Fibroblast of skin of left biceps (primary cell): ENCODE data around the gene SEMA5A.

Experiments
- DNase-seq, 2 experiments: peaks; one replicate each; pipeline ENCODE4 v3.0.0-alpha.2; 2013; ENCODE audit warnings: low read depth in 2 of 2

The SEMA5A gene

GRCh38 chr5:9212605-9213004 lies 333.3 kb downstream of the SEMA5A start:
- no peak for DNase-seq

- DNase-seq: no peak
Measured at GRCh38 chr5:9209846-9210492, 335.9 kb downstream of the SEMA5A start.

DNA sequence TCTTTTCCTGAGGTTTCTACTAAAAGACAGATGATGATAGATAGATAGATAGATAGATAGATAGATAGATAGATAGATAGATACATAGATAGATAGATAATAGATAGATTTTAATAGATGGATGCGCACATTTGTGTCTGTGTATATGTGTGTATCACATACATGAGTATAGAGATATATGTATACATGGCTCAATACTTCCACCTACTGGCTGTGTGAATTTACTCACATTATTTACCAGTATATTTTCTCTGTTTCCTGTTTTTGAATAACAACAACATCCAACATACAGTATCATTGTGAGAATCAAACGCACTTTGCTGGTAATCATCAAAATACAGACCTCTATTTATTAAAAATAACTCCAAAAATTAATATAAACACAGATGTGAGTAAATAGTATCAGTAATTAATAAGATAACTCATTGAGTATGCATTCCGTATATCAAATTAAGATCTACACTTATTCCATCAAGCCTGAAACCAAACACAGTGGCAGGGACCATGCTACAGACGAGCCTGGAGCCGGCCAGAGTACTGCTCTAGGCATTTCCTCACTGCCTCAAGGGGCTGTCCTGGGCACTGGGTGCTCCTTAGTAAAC lies 338.0 kb downstream of the SEMA5A start:
- no peak for DNase-seq

- no peak for DNase-seq
Measured at GRCh38 chr5:9202636-9203035, 343.2 kb downstream of the SEMA5A start.

DNA sequence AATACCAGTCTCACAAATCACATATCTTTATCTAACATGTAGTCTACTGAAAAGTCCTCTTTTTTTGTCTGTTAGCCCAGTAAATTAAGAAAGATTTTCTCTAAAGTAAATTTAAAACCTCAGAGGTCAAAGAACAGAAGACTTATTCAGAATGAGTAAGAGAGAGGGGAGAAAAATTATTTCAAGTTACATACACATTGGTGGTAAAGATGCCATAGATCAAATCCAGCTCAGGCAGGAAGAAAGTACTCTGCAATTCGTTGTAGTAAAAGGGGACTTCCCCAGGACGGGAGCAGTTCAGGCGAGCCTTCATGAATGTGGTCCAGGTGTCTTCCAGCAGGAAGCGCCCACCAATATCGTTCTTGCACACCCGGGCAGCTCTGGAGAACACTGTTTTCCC lies 344.1 kb downstream of the SEMA5A start:
- no peak for DNase-seq

- no peak for DNase-seq
Measured at GRCh38 chr5:9201011-9201410, 344.9 kb downstream of the SEMA5A start.

DNA sequence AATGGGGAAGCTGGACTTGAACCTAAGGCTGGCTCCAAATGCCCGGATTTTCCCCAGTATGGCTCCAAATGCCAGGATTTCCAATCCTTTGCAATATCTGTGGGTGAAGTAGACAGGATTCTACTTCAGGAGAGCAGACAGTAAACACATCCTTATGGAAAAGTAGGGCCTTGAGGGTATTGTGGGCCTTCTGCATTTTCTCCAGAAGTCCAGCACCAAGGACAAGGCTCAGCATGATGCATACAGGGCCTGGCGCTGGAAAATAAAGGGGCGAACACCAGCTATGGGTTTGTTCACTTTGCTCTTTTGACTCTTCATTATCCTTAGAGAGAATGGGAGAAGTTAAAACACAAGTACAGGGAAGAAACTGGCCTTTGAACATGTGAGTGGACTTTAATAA lies 347.5 kb downstream of the SEMA5A start:
- DNase-seq: no peak

GRCh38 chr5:9197881-9198260 lies 348.0 kb downstream of the SEMA5A start:
- no peak for DNase-seq

GRCh38 chr5:9196403-9197227 lies 349.3 kb downstream of the SEMA5A start:
- no peak for DNase-seq

- peak; percentile 42 for DNase-seq
Measured at GRCh38 chr5:9194509-9194908, 351.4 kb downstream of the SEMA5A start.

GRCh38 chr5:9192266-9192665 lies 353.6 kb downstream of the SEMA5A start:
- DNase-seq: no peak

DNA sequence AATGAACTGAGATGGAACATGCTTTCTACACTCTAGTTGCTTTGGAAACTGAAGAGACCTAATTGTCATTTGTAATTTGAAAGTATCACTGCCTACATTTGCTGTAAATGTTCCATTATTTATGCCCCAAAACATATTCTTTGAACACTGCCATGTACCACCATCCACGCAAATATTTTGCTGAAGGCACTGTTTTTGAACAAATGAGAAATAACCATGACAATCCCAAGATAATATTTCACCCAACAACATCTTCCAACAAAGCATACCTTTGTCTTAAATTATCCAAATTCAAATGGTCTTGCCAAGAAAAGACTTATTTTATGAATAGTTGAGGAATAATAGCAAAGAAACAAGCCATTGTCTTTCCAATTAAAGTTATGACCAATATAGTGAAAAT lies 356.2 kb downstream of the SEMA5A start:
- no peak for DNase-seq

- no peak for DNase-seq
Measured at GRCh38 chr5:9188956-9189355, 356.9 kb downstream of the SEMA5A start.

DNA sequence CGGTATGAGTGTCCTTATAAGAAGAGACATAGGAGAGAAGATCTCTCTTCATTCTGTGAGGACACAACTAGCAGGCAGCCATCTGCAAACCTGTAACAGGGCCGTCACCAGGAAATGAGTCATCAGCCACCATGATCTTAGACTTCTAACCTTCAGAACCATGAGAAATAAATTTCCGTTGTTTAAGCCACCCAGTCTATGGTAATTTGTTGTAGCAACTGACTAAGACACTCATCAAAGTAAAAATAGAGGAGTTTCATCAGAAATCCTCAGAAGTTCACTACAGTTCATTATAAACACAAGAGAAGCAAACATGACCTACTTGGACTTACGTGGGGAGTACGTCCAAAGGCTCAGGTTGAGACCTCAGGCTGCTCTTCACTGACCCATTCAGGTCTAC lies 357.7 kb downstream of the SEMA5A start:
- no peak for DNase-seq

- DNase-seq: no peak
Measured at GRCh38 chr5:9187614-9188013, 358.3 kb downstream of the SEMA5A start.

DNA sequence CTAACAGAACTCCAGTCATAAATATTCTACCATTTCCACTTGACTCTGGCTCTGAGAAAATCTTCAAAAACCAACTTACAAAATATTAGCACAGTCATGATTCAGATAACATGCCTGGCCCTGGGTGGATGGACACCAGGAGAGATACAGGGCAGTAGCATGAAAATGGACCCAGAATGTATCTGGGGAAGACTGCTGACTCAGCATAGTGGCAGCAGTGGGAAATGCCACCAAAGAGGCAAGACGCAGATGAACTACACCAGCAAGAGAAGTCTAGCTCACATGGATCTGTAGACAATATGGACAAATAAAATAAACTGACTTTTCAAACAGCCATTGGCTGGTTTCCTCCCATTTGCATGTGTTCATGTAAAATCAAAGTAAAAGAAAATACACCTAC lies 359.8 kb downstream of the SEMA5A start:
- DNase-seq: no peak

- DNase-seq: no peak
Measured at GRCh38 chr5:9183992-9184391, 361.9 kb downstream of the SEMA5A start.

GRCh38 chr5:9182899-9183695 lies 362.8 kb downstream of the SEMA5A start:
- no peak for DNase-seq

- no peak for DNase-seq
Measured at GRCh38 chr5:9176641-9177040, 369.2 kb downstream of the SEMA5A start.

GRCh38 chr5:9174446-9174845 lies 371.4 kb downstream of the SEMA5A start:
- DNase-seq: no peak

DNA sequence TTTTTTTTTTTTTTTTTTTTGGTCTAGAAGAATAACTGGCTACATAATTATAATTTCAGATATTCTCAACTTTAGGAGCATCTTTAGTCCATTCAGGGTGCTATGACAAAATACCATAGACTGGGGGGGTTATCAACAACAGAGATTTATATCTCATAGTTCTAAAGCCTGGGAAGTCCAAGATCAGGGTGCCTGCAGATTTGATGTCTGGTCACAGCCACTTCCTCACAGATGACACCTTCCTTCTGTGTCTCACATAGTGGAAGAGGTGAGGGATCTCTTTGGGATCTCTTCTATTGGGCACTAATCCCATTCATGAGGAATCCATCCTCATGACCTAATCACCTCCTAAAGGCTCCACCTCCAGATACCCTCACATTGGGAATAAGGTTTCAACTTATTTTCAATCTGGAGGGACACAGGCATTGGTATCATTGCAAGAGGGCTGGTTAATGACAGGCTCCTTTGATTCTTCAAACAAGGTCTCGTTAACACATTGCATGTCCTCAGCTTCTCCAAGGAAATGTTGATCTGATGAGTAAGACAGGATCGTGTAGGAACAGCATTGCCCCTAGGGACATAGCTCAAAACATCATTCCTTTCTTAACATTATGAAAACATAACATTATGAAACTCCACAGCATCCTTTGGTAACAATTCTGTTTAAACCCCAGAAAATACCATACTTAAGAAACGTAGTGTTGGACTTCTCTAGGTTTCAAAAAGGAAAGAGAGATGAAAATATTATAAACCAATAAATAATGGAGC lies 372.4 kb downstream of the SEMA5A start:
- peak; percentile 50 to 53 for DNase-seq
